GM06990 (cell line): ENCODE results near the gene SIDT1.

Source experiments
- DNase-seq: peaks from one replicate; pipeline ENCODE4 v3.0.0-alpha.2; 2011; ENCODE audit not compliant: insufficient read length; ENCODE audit errors: extremely low read depth
- H3K27me3 ChIP-seq: replicated peaks from 2 replicates; pipeline ENCODE4 v1.6.0; 2011; ENCODE audit warnings: low read length; ENCODE audit not compliant: control insufficient read depth, insufficient read depth
- H3K36me3 ChIP-seq: 2 replicates; pipeline ENCODE4 v1.5.1; 2011; ENCODE audit warnings: low read length; ENCODE audit not compliant: control insufficient read depth, insufficient read depth
- H3K4me3 ChIP-seq: replicated peaks from 2 replicates; pipeline ENCODE4 v1.5.1; 2011; ENCODE audit warnings: low read depth, mild to moderate bottlenecking, control low read depth, low read length
- TF ChIP-seq, protein P1 (sequence below): IDR thresholded peaks from 2 replicates; pipeline ENCODE4 v1.5.1; 2011; ENCODE audit warnings: low read length, control low read depth, mild to moderate bottlenecking, inconsistent platforms; ENCODE audit not compliant: insufficient read depth, poor library complexity, severe bottlenecking

SIDT1 gene

DNA sequence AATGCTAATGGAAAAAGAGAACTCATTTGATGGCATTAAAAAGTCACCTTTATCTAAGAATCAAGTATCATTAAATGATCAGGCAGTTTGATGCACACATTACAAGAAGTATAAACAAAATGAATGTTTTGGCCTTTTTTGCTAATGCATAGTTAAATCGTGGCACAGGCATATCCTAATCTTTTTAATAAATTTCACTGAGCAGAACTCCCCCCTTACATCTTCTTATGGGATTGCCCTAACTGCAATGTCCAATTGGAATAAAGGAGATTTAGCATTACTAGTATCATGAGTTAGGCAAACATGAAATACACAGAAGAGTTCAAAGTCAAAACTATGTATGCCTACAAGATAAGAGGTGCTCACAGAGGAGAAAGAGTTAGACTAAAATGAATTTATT lies 131.4 kb downstream of the SIDT1 start:
- TF ChIP-seq, protein P1, sequence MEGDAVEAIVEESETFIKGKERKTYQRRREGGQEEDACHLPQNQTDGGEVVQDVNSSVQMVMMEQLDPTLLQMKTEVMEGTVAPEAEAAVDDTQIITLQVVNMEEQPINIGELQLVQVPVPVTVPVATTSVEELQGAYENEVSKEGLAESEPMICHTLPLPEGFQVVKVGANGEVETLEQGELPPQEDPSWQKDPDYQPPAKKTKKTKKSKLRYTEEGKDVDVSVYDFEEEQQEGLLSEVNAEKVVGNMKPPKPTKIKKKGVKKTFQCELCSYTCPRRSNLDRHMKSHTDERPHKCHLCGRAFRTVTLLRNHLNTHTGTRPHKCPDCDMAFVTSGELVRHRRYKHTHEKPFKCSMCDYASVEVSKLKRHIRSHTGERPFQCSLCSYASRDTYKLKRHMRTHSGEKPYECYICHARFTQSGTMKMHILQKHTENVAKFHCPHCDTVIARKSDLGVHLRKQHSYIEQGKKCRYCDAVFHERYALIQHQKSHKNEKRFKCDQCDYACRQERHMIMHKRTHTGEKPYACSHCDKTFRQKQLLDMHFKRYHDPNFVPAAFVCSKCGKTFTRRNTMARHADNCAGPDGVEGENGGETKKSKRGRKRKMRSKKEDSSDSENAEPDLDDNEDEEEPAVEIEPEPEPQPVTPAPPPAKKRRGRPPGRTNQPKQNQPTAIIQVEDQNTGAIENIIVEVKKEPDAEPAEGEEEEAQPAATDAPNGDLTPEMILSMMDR, result no peak
- no peak for DNase-seq
- no peak overlapping the region for H3K4me3 ChIP-seq
- H3K27me3 ChIP-seq, result no peaks in the 10 kb centered on the region
- H3K36me3 ChIP-seq, result peaks cover 6% of the 10 kb centered on the region

- Histone ChIP-seq H3K4me3 (no peak overlapping the region), H3K36me3 (peaks cover 5% of the 10 kb centered on the region; the same call in 1 of the 2 replicates), H3K27me3 (no peaks in the 10 kb centered on the region)
- DNase-seq, result no peak
- TF ChIP-seq, protein P1, result no peak
These were observed 132.3 kb downstream of the SIDT1 start for GRCh38 chr3:113664523-113665094.

- TF ChIP-seq, protein P1, result no peak
- no peak for DNase-seq
- H3K27me3 ChIP-seq, result no peaks in the 10 kb centered on the region
- peaks cover 2% of the 10 kb centered on the region; the same call in 1 of the 2 replicates for H3K36me3 ChIP-seq
- no peak overlapping the region for H3K4me3 ChIP-seq
These were observed 135.7 kb downstream of the SIDT1 start for GRCh38 chr3:113668015-113668414.

DNA sequence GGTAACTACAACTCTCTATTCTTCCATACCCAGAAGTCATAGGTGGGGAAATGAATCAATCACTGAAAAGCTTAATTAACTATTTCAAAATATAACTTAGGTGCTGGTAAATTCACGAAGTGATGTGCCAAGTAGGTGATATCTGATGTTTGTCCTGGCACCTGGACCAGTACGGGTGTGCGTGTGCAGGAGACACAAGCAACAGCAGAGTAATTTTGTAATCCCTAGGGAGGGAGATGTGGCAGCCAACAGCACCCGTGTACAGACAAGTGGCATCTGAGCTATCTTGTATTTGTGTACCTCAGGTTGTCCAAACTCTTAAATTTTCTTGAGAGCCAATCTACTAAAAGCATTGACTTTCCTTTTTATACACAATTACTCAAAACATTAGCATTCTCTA lies 141.2 kb downstream of the SIDT1 start:
- Histone ChIP-seq H3K27me3 (no peaks in the 10 kb centered on the region), H3K36me3 (peaks cover 1% of the 10 kb centered on the region; the same call in 1 of the 2 replicates), H3K4me3 (no peak overlapping the region)
- TF ChIP-seq, protein P1, result no peak
- DNase-seq, result no peak

DNA sequence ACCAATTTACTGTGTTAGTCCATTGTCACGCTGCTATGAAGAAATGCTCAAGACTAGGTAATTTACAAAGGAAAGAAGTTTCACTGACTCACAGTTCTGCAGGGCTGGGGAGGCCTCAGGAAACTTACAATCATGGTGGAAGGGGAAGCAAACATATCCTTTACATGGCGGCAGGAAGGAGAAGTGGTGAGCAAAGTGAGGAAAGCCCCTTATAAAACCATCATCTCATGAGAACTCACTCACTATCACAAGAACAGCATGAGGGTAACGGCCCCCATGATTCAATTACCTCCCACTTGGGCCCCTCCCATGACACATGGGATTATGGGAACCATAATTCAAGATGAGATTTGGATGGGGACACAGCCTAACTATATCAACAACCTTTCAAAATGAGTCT lies 143.9 kb downstream of the SIDT1 start:
- H3K36me3 ChIP-seq, result peaks cover 1% of the 10 kb centered on the region; the same call in 1 of the 2 replicates
- H3K4me3 ChIP-seq, result no peak overlapping the region
- H3K27me3 ChIP-seq, result no peaks in the 10 kb centered on the region
- TF ChIP-seq, protein P1, result no peak
- no peak for DNase-seq

- H3K4me3 ChIP-seq, result no peak overlapping the region
These were observed 145.4 kb downstream of the SIDT1 start for GRCh38 chr3:113677737-113678136.

More at GRCh38 chr3:113677737-113678136, 145.4 kb downstream of the SIDT1 start:
- Histone ChIP-seq H3K27me3 (no peaks in the 10 kb centered on the region), H3K36me3 (0 out of 2 replicates have a peak, but pooled peaks cover 1% of the 10 kb centered on the region)
- TF ChIP-seq, protein P1, result no peak
- no peak for DNase-seq
